Activated naive CD8-positive, alpha-beta T cell (primary cell): ENCODE measurements around the gene ADCY4.
"Not testable (repeated sequence)": the region's sequence is repeated elsewhere in the genome, so short reads cannot be mapped to it uniquely, and the experiment has no call there.

Experiments used
- H3K27ac Mint-ChIP-seq: one replicate; pipeline ENCODE4 v1.8.0; 2021; ENCODE audit warnings: mixed read lengths
- H3K27me3 Mint-ChIP-seq: one replicate; pipeline ENCODE4 v1.8.0; 2021; ENCODE audit warnings: mixed read lengths
- H3K36me3 Mint-ChIP-seq: one replicate; pipeline ENCODE4 v1.8.0; 2021; ENCODE audit warnings: mixed read lengths
- H3K4me1 Mint-ChIP-seq: one replicate; pipeline ENCODE4 v1.8.0; 2021; ENCODE audit warnings: low read depth, mixed read lengths
- H3K4me3 Mint-ChIP-seq: one replicate; pipeline ENCODE4 v1.8.0; 2021; ENCODE audit warnings: mild to moderate bottlenecking, mixed read lengths
- H3K9me3 Mint-ChIP-seq: one replicate; pipeline ENCODE4 v1.8.0; 2021; ENCODE audit warnings: low read depth, mixed read lengths

ADCY4 gene

DNA sequence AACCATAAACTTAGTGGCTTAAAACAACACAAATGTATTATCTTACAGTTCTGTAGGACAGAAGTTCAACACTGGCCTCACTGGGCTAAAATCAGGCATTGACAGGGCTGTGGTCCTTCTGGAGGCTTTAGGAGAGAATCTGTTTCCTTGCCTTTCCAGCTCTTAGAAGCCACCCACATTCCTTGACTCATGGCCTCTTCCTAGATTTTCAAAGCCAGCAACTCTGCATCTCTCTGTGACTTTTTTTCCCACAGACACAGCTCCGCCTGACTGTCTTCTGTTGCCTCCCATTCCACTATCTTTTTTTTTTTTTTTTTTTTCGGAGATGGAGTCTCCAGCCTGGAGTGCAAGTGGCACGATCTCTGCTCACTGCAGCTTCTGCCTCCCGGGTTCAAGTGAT is 21.3 kb upstream of the ADCY4 start:
- Mint-ChIP-seq H3K36me3 (peaks cover 2% of the 10 kb centered on the region), H3K27me3 (peaks cover 6% of the 10 kb centered on the region), H3K27ac (no peak overlapping the region), H3K9me3 (no peaks in the 10 kb centered on the region), H3K4me1 (no peaks in the 10 kb centered on the region), H3K4me3 (no peak overlapping the region)

DNA sequence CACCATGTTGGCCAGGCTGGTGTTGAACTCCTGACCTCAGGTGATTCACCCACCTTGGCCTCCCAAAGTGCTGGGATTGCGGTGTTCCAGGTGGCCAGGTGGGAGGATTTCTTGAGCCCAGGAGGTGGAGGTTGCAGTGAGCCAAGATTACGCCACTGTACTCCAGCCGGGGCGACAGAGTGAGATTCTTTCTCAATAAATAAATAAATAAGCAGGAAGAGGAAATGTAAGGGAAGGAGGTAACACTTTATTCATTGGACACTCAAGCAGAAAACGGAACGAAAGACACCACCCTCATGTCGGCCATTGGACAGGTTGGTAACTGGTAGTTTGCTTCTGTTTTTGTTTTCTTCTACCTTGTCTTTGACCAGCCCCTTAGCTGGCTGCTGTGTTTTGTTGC is 20.1 kb upstream of the ADCY4 start:
- Mint-ChIP-seq H3K36me3 (no peaks in the 10 kb centered on the region), H3K27ac (no peak overlapping the region), H3K4me3 (no peak overlapping the region), H3K4me1 (no peaks in the 10 kb centered on the region), H3K27me3 (peaks cover 12% of the 10 kb centered on the region), H3K9me3 (no peaks in the 10 kb centered on the region)

DNA sequence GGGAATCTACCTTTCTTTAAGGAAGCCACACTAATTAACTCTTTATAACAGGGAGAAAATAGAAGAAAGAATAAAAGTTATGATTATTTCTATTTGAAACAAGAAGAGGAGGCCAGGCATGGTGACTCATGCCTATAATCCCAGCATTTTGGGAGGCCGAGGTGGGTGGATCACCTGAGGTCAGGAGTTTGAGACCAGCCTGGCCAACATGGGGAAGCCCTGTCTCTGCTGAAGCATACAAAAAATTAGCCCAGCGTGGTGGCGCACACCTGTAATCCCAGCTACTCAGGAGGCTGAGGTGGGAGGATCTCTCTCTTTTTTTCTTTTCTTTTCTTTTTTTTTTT is 19.6 kb upstream of the ADCY4 start:
- not testable (repeated sequence) for H3K4me1 Mint-ChIP-seq, H3K27ac Mint-ChIP-seq, H3K4me3 Mint-ChIP-seq, H3K36me3 Mint-ChIP-seq, H3K9me3 Mint-ChIP-seq
- peaks cover 16% of the 10 kb centered on the region for H3K27me3 Mint-ChIP-seq

DNA sequence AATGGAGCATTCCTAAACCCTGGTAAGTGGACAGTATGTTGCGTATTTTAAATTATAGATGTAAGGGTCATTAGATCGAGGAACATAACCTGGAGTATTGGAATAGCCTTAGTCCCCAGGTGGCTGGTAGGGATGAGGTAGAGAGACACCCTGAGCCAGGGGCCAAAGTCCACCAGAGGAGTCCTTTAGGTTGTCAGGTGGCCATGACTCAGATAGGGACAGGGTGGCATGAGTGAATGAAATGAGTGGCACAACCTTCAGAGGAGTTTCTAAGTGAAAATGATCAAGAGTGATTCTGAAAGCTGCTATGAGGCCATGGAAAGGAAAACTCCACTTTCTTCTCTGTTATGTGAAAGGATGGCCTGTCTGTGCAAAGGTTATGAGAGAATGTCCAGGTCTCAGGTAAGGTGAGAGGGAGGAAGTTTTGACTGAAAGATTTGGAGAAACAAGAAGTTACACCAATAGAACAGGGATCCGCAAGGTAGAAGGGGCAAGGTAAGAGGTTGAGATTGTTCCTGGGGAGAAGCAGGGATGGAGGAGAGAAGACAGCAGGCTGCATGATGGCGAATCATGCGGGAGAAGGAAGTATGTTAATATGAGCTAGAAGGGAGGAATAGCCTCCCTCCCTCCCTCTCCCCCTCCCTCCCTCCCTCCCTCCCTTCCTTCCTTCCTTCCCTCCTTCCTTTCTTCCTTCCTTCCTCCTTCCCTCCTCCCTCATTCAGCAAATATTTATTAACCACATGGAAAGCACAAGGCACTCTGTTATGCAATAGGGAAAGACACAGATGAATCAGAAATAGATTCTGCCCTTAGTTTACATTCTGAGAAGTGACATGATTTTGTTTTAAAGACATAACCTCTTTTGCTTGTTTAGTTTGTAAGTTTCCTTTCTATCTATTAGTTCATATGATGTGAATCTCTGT is 18.9 kb upstream of the ADCY4 start:
- Mint-ChIP-seq H3K4me3 (no peak overlapping the region), H3K27me3 (peaks cover 18% of the 10 kb centered on the region), H3K27ac (no peak overlapping the region)

DNA sequence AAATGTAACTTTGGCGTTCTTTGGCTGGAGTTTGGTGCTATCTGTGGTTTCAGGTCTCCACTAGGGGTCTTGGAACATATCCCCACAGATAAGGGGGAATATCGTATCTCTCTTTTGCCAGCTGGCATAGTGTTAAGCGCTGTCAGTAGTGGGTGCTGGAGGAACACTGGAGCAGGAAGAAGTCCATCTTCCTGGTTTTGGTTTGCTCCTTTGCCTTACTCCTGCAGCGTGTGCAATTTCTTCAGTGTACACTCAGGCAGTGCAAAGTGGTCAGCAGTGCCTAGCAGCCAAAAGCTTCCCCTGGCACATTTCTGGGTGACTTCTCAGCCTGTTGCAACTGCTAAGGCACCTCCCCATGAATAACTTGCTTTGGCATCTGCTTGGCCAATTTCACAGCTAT is 16.6 kb upstream of the ADCY4 start:
- H3K4me1 Mint-ChIP-seq: no peaks in the 10 kb centered on the region
- no peak overlapping the region for H3K4me3 Mint-ChIP-seq
- peaks cover 24% of the 10 kb centered on the region for H3K27me3 Mint-ChIP-seq
- H3K27ac Mint-ChIP-seq: no peak overlapping the region
- no peaks in the 10 kb centered on the region for H3K9me3 Mint-ChIP-seq
- no peaks in the 10 kb centered on the region for H3K36me3 Mint-ChIP-seq

More for the DNA sequence above, 18.9 kb upstream of the ADCY4 start:
- no peaks in the 10 kb centered on the region for H3K4me1 Mint-ChIP-seq
- H3K9me3 Mint-ChIP-seq: no peaks in the 10 kb centered on the region
- H3K36me3 Mint-ChIP-seq: no peaks in the 10 kb centered on the region

DNA sequence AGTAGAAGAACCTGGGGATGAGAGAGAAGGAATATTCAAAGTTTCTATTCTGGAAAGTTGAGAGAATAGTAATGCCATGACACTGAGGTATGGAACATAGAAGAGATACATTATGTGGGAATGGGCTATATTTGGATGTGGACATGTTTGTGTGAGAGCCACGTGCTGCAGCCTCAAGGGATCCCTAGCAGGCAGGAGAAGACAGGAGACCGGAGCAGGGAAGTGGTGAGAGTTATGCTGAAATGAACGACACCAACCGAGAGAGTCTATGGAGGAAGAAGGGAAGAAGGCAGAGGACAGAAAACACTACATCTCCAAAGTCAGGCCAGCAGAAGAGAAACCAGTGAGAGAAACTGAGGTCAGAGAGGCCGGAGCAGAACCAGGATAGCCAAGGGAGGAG is 14.9 kb upstream of the ADCY4 start:
- Mint-ChIP-seq H3K27ac (no peak overlapping the region), H3K9me3 (no peaks in the 10 kb centered on the region), H3K4me1 (no peaks in the 10 kb centered on the region), H3K4me3 (no peak overlapping the region), H3K36me3 (no peaks in the 10 kb centered on the region), H3K27me3 (peaks cover 26% of the 10 kb centered on the region)

DNA sequence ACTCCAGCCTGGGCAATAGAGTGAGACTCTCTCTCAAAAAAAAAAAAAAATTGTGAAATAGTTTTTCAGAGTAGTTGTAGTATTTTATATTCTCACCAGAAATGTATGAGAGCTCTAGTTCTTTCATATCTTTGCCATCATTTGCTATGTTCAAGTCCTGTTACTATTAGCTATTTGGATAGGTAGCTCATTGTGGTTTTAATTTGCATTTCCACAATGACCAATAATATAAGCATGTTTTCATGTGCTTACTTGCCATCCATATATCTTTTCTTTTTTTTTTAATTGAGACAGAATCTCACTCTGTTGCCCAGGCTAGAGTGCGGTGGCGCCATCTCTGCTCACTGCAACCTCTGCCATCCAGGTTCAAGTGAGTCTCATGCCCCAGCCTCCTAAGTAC is 13.3 kb upstream of the ADCY4 start:
- Mint-ChIP-seq H3K27ac (no peak overlapping the region), H3K9me3 (no peaks in the 10 kb centered on the region), H3K36me3 (no peaks in the 10 kb centered on the region), H3K4me3 (no peak overlapping the region), H3K27me3 (peaks cover 26% of the 10 kb centered on the region), H3K4me1 (no peaks in the 10 kb centered on the region)

DNA sequence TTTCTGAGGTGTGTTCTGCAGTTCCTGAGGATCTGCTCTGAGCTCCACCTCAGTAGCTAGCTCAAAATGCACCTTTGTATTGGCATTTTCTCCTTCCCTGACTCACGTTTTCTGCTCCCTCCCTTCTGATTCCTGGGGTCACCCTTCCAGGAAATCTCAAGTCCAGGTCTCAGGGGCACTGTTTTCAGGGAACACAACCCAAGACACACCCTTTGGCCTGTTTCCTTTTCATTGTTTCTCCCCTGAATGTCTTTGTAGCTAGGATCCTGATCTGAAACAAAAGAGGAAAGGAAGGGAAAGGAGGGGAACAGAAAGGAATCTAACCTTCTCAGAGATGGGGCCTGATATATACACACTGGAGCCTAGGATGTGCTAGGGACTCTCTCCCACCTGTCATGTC is 12.3 kb upstream of the ADCY4 start:
- Mint-ChIP-seq H3K4me1 (no peaks in the 10 kb centered on the region), H3K27ac (no peak overlapping the region), H3K36me3 (no peaks in the 10 kb centered on the region), H3K4me3 (no peak overlapping the region), H3K27me3 (peaks cover 23% of the 10 kb centered on the region), H3K9me3 (no peaks in the 10 kb centered on the region)

DNA sequence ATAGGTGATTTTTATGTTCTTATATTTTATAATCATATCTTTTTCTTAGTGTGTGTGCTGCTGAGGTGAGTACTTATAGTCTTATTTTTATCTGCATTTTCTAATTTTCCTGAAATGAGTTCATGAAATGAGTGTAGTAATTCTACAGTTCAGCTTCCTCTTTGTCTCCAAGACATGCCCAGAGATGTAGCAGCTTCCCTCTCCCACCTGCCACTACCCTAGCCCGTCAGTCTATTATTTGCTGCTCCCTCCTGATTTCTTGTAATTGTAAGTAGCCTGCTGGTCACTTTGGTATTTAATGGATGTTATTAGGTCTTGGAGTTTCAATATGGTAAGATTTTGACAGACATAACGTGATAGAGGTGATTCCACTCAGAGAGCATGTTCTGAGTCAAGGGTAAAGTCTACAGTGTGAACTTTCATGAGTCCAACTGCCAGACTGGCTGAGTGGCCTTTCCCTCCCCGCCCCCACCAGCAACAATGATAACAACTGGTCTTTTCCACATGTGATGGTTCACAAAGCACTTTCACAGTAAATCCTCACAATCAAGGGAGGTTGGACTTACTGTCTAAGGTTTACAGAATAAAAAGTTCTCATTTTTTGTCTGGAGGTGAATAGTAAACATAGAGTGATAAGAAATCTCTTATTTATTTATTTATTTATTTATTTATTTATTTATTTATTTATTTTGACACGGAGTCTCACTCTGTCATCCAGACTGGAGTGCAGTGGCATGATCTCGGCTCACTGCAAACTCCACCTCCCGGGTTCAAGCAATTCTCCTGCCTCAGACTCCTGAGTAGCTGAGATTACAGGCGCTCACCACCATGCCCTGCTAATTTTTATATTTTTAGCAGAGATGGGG is 9.2 kb upstream of the ADCY4 start:
- H3K27me3 Mint-ChIP-seq: peaks cover 11% of the 10 kb centered on the region
- H3K36me3 Mint-ChIP-seq: no peaks in the 10 kb centered on the region
- H3K9me3 Mint-ChIP-seq: no peaks in the 10 kb centered on the region
- peaks cover 9% of the 10 kb centered on the region for H3K4me1 Mint-ChIP-seq
- H3K27ac Mint-ChIP-seq: no peak overlapping the region
- H3K4me3 Mint-ChIP-seq: no peak overlapping the region

DNA sequence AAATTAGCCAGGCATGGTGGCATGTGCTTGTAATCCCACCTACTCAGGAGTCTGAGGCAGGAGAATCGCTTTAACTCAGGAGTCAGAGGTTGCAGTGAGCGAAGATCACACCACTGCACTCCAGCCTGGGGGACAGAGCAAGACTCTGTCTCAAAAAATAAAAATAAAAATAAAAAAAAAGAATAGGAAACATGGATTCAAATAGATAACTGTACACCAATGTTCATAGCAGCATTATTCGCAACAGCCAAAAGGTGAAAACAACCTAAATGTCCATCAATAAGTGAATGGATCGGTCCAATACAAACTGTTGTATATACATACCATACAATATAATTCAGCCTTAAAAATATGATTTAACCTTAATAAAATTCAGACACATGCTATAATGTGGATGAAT is 8.0 kb upstream of the ADCY4 start:
- no peaks in the 10 kb centered on the region for H3K36me3 Mint-ChIP-seq
- no peaks in the 10 kb centered on the region for H3K9me3 Mint-ChIP-seq
- peaks cover 17% of the 10 kb centered on the region for H3K4me1 Mint-ChIP-seq
- H3K4me3 Mint-ChIP-seq: no peak overlapping the region
- H3K27ac Mint-ChIP-seq: no peak overlapping the region
- peaks cover 11% of the 10 kb centered on the region for H3K27me3 Mint-ChIP-seq

DNA sequence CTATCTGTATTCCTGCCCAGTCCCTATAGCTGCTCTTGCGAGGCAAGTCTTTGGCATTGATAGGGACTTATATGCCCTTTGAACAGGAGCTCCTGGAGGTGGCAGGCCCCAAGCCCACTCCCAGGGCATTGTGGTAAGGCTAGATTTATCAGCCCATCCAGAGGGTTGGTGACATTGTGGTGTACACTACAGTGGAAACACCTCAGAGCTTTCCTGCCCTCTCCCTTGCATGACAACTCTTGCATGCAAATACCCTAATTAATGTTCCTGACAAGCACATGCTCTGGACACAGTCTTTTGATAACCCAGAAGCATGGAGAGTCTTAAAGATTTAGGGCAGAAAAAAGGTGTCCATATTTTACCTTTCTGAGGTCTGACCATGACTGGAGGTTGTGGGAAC is 5.7 kb upstream of the ADCY4 start:
- H3K36me3 Mint-ChIP-seq: peaks cover 2% of the 10 kb centered on the region
- H3K4me3 Mint-ChIP-seq: peak overlapping the region; percentile 91
- no peak overlapping the region for H3K27ac Mint-ChIP-seq
- H3K9me3 Mint-ChIP-seq: no peaks in the 10 kb centered on the region
- H3K4me1 Mint-ChIP-seq: peaks cover 22% of the 10 kb centered on the region
- H3K27me3 Mint-ChIP-seq: peaks cover 5% of the 10 kb centered on the region

DNA sequence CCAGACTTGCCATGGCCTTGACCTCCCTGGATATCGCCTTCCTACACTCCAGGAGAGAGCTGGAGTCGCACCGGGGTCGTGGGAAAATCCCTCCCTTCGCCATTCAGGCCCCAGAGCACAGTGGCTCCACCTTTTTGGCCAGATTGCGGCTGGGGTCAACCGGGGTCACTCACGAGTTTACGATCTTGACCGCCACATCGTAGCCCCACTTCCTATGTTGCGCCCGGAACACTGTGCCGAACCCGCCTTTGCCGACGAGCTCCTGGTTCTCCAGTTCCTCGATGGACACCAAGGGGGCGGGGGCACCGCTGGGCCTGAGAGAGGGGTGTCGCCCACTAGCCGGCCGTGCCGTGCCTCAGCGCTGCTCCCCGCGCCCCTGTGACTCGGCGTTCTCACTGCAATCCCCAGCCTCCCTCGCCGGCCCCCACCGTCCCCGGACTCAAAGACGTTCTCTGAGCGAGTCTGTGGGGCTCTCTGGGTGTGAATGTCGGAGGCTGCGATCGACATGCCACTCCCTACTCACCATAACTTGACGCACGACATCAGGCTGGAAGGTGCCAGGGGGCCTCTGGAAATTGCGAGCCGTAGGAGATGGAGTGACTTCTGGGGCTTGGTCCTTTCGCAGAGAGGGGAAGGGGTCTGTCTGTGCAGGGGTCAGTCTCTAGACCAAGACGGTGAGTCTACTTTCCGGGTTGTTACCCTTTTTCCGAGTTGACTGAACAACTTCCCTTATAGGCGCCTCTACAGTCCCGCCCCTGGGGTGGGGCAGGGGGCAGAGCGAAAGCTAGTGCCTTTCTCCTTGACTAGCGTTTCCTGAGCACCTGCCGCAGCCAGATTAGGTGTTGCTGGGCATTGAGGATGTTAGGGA is 4.6 kb upstream of the ADCY4 start, which contains the start of gene RIPK3:
RIPK3 (minus strand) TSS at position 708 of the 868 bp plus-strand sequence; CDS start at position 543, 165 bp downstream.
- Mint-ChIP-seq H3K4me1 (peaks cover 27% of the 10 kb centered on the region), H3K9me3 (no peaks in the 10 kb centered on the region), H3K4me3 (peak within 1 kb of the TSS; percentile 91), H3K27ac (peak within 1 kb of the TSS; percentile 61), H3K27me3 (peaks cover 4% of the 10 kb centered on the region), H3K36me3 (peaks cover 2% of the 10 kb centered on the region)

DNA sequence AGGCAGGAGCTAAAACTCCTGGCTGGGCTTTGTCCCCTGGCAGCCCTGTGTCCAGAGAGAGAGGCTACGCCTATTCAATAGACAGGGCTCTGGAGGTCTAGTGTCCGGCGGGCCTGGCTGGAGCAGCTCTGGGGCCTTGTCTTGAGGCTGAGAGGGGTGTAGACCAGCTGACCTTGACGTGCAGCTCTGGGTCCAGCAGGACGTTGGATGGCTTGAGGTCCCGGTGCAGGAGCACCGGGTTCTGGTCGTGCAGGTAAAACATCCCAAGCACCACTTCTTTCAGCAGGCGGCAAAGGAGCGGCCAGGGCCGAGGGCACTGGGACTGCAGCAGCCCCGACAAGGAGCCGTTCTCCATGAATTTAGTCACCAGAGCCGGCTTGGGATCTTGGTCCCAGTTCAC is 4.0 kb upstream of the ADCY4 start:
- peaks cover 3% of the 10 kb centered on the region for H3K27me3 Mint-ChIP-seq
- H3K27ac Mint-ChIP-seq: no peak overlapping the region
- peaks cover 32% of the 10 kb centered on the region for H3K4me1 Mint-ChIP-seq
- H3K4me3 Mint-ChIP-seq: peak overlapping the region; percentile 91
- H3K36me3 Mint-ChIP-seq: peaks cover 2% of the 10 kb centered on the region
- no peaks in the 10 kb centered on the region for H3K9me3 Mint-ChIP-seq

DNA sequence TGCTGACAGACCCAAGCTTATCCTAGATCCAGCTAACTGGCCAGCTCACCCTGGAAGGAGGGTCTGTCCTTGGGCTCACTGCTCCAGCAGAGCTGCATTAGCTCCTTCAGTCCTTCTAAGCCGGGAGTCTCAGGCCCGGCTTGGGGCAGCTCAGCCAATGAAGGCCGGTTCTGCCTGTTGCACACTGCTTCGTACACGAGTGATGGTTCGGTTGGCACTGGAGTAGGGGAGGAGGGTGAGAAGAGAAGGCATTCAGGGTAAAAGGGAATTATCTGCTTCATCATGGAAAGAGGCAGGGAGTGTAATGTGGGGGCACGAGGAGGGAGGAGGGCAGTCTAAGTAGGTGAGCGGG is 2.9 kb upstream of the ADCY4 start:
- peak overlapping the region; percentile 91 for H3K4me3 Mint-ChIP-seq
- no peaks in the 10 kb centered on the region for H3K9me3 Mint-ChIP-seq
- H3K36me3 Mint-ChIP-seq: peaks cover 2% of the 10 kb centered on the region
- no peak overlapping the region for H3K27ac Mint-ChIP-seq
- peaks cover 41% of the 10 kb centered on the region for H3K4me1 Mint-ChIP-seq
- peaks cover 2% of the 10 kb centered on the region for H3K27me3 Mint-ChIP-seq
